ENCODE data around the gene TMEM17.
A peak's percentile ranks its signal among the peaks of the same experiment; 100 is the strongest.

TMEM17 gene

GRCh38 chr2:62471816-62472215 lies 34.2 kb downstream of the TMEM17 start:
- 95% methylated on average over 6 of the region's 7 CpGs for WGBS
- H3K9me3 ChIP-seq (ENCODE audit: insufficient read depth, low read depth, low read length): no peaks in the 10 kb centered on the region
- H3K27me3 ChIP-seq (ENCODE audit: insufficient read depth, low read length): no peaks in the 10 kb centered on the region
- no peak overlapping the region for H3K27ac ChIP-seq (ENCODE audit: low read depth, low read length)
- peaks cover 29% of the 10 kb centered on the region for H3K4me1 ChIP-seq (ENCODE audit: insufficient read depth, low read length)
- H3K9ac ChIP-seq (ENCODE audit: low read depth, low read length): no peak overlapping the region
- H3K36me3 ChIP-seq (ENCODE audit: insufficient read depth, low read length): no peaks in the 10 kb centered on the region
- H3K4me3 ChIP-seq (ENCODE audit: low read length): no peak overlapping the region

- H3K4me1 ChIP-seq (ENCODE audit: insufficient read depth, low read length): peaks cover 33% of the 10 kb centered on the region
- H3K4me3 ChIP-seq (ENCODE audit: low read length): no peak overlapping the region
- H3K27me3 ChIP-seq (ENCODE audit: insufficient read depth, low read length): no peaks in the 10 kb centered on the region
- H3K9me3 ChIP-seq (ENCODE audit: insufficient read depth, low read depth, low read length): no peaks in the 10 kb centered on the region
- H3K9ac ChIP-seq (ENCODE audit: low read depth, low read length): no peak overlapping the region
- no peaks in the 10 kb centered on the region for H3K36me3 ChIP-seq (ENCODE audit: insufficient read depth, low read length)
- 97% methylated on average over 2 of the region's 2 CpGs for WGBS
- H3K27ac ChIP-seq (ENCODE audit: low read depth, low read length): no peak overlapping the region
Observed at GRCh38 chr2:62471404-62471803, 34.6 kb downstream of the TMEM17 start.

GRCh38 chr2:62469548-62469947 lies 36.4 kb downstream of the TMEM17 start:
- Histone ChIP-seq H3K36me3 (ENCODE audit: insufficient read depth, low read length) (no peaks in the 10 kb centered on the region), H3K4me3 (ENCODE audit: low read length) (no peak overlapping the region), H3K9ac (ENCODE audit: low read depth, low read length) (no peak overlapping the region), H3K4me1 (ENCODE audit: insufficient read depth, low read length) (peaks cover 34% of the 10 kb centered on the region), H3K27ac (ENCODE audit: low read depth, low read length) (no peak overlapping the region), H3K27me3 (ENCODE audit: insufficient read depth, low read length) (no peaks in the 10 kb centered on the region), H3K9me3 (ENCODE audit: insufficient read depth, low read depth, low read length) (no peaks in the 10 kb centered on the region)
- WGBS: 94% methylated on average over 2 of the region's 2 CpGs

GRCh38 chr2:62469114-62469513 lies 36.9 kb downstream of the TMEM17 start:
- 97% methylated on average over 1 of the region's 1 CpG for WGBS
- Histone ChIP-seq H3K9ac (ENCODE audit: low read depth, low read length) (no peak overlapping the region), H3K4me3 (ENCODE audit: low read length) (no peak overlapping the region), H3K27ac (ENCODE audit: low read depth, low read length) (no peak overlapping the region), H3K36me3 (ENCODE audit: insufficient read depth, low read length) (no peaks in the 10 kb centered on the region), H3K4me1 (ENCODE audit: insufficient read depth, low read length) (peaks cover 38% of the 10 kb centered on the region), H3K9me3 (ENCODE audit: insufficient read depth, low read depth, low read length) (no peaks in the 10 kb centered on the region), H3K27me3 (ENCODE audit: insufficient read depth, low read length) (no peaks in the 10 kb centered on the region)

- Histone ChIP-seq H3K27ac (ENCODE audit: low read depth, low read length) (peak overlapping the region; percentile 34; the same call in 1 of the 2 replicates), H3K4me3 (ENCODE audit: low read length) (no peak overlapping the region), H3K4me1 (ENCODE audit: insufficient read depth, low read length) (peaks cover 42% of the 10 kb centered on the region), H3K9ac (ENCODE audit: low read depth, low read length) (peak overlapping the region; percentile 22; the same call in 1 of the 2 replicates), H3K27me3 (ENCODE audit: insufficient read depth, low read length) (no peaks in the 10 kb centered on the region), H3K36me3 (ENCODE audit: insufficient read depth, low read length) (no peaks in the 10 kb centered on the region), H3K9me3 (ENCODE audit: insufficient read depth, low read depth, low read length) (no peaks in the 10 kb centered on the region)
- WGBS: 76% methylated on average over 8 of the region's 8 CpGs
Observed at GRCh38 chr2:62467475-62468321, 38.3 kb downstream of the TMEM17 start.

- H3K4me3 ChIP-seq (ENCODE audit: low read length): no peak overlapping the region
- peaks cover 42% of the 10 kb centered on the region for H3K4me1 ChIP-seq (ENCODE audit: insufficient read depth, low read length)
- 0 out of 2 replicates have a peak overlapping the region, but pooled peaks have one; percentile 34 for H3K27ac ChIP-seq (ENCODE audit: low read depth, low read length)
- H3K9ac ChIP-seq (ENCODE audit: low read depth, low read length): 0 out of 2 replicates have a peak overlapping the region, but pooled peaks have one; percentile 22
- no peaks in the 10 kb centered on the region for H3K27me3 ChIP-seq (ENCODE audit: insufficient read depth, low read length)
- whole genome bisulfite sequencing: 80% methylated on average over 6 of the region's 6 CpGs
- no peaks in the 10 kb centered on the region for H3K36me3 ChIP-seq (ENCODE audit: insufficient read depth, low read length)
- H3K9me3 ChIP-seq (ENCODE audit: insufficient read depth, low read depth, low read length): no peaks in the 10 kb centered on the region
Observed at GRCh38 chr2:62467100-62467474, 38.9 kb downstream of the TMEM17 start.

GRCh38 chr2:62466503-62466854 lies 39.5 kb downstream of the TMEM17 start:
- Histone ChIP-seq H3K4me1 (ENCODE audit: insufficient read depth, low read length) (peaks cover 42% of the 10 kb centered on the region), H3K36me3 (ENCODE audit: insufficient read depth, low read length) (no peaks in the 10 kb centered on the region), H3K27ac (ENCODE audit: low read depth, low read length) (peak overlapping the region; percentile 72), H3K9ac (ENCODE audit: low read depth, low read length) (peak overlapping the region; percentile 11; the same call in 1 of the 2 replicates), H3K27me3 (ENCODE audit: insufficient read depth, low read length) (no peaks in the 10 kb centered on the region), H3K9me3 (ENCODE audit: insufficient read depth, low read depth, low read length) (no peaks in the 10 kb centered on the region), H3K4me3 (ENCODE audit: low read length) (peak overlapping the region; percentile 26; the same call in 1 of the 2 replicates)
- 92% methylated on average over 2 of the region's 2 CpGs for WGBS

GRCh38 chr2:62465741-62466502 lies 40.1 kb downstream of the TMEM17 start:
- H3K27me3 ChIP-seq (ENCODE audit: insufficient read depth, low read length): no peaks in the 10 kb centered on the region
- peaks cover 42% of the 10 kb centered on the region for H3K4me1 ChIP-seq (ENCODE audit: insufficient read depth, low read length)
- H3K36me3 ChIP-seq (ENCODE audit: insufficient read depth, low read length): no peaks in the 10 kb centered on the region
- H3K4me3 ChIP-seq (ENCODE audit: low read length): peak overlapping the region; percentile 26; the same call in 1 of the 2 replicates
- H3K9me3 ChIP-seq (ENCODE audit: insufficient read depth, low read depth, low read length): no peaks in the 10 kb centered on the region
- H3K9ac ChIP-seq (ENCODE audit: low read depth, low read length): peak overlapping the region; percentile 29; the same call in 1 of the 2 replicates
- peak overlapping the region; percentile 84 for H3K27ac ChIP-seq (ENCODE audit: low read depth, low read length)
- WGBS: 69% methylated on average over 8 of the region's 8 CpGs

- H3K4me1 ChIP-seq (ENCODE audit: insufficient read depth, low read length): peaks cover 42% of the 10 kb centered on the region
- peak overlapping the region; percentile 84 for H3K27ac ChIP-seq (ENCODE audit: low read depth, low read length)
- H3K4me3 ChIP-seq (ENCODE audit: low read length): no peak overlapping the region
- peak overlapping the region; percentile 29; the same call in 1 of the 2 replicates for H3K9ac ChIP-seq (ENCODE audit: low read depth, low read length)
- H3K36me3 ChIP-seq (ENCODE audit: insufficient read depth, low read length): no peaks in the 10 kb centered on the region
- WGBS: 82% methylated on average over 4 of the region's 4 CpGs
- no peaks in the 10 kb centered on the region for H3K9me3 ChIP-seq (ENCODE audit: insufficient read depth, low read depth, low read length)
- no peaks in the 10 kb centered on the region for H3K27me3 ChIP-seq (ENCODE audit: insufficient read depth, low read length)
Observed at GRCh38 chr2:62465039-62465740, 40.8 kb downstream of the TMEM17 start.

- Histone ChIP-seq H3K4me1 (ENCODE audit: insufficient read depth, low read length) (peaks cover 42% of the 10 kb centered on the region), H3K27ac (ENCODE audit: low read depth, low read length) (peak overlapping the region; percentile 84), H3K36me3 (ENCODE audit: insufficient read depth, low read length) (no peaks in the 10 kb centered on the region), H3K9ac (ENCODE audit: low read depth, low read length) (no peak overlapping the region), H3K27me3 (ENCODE audit: insufficient read depth, low read length) (no peaks in the 10 kb centered on the region), H3K9me3 (ENCODE audit: insufficient read depth, low read depth, low read length) (no peaks in the 10 kb centered on the region), H3K4me3 (ENCODE audit: low read length) (no peak overlapping the region)
- 77% methylated on average over 14 of the region's 14 CpGs for WGBS
Observed at GRCh38 chr2:62464221-62465007, 41.6 kb downstream of the TMEM17 start.

Measured in HUES64 (cell line).